ENCODE results near the gene AGXT. TPM values are rescaled to one million over a fixed set of nuclear protein-coding genes. Genes with fewer than 3 reads are reported as not detected.

Gene AGXT
- total and polyA plus RNA-seq, 12 donors = 0.09 TPM; not detected in 11

GRCh38 chr2:240856151-240856980, 12.3 kb upstream of the AGXT start:
- DNase-seq (no peak), ATAC-seq (peak in 1 of 8 donors; percentile 19)
- peaks cover 0 to 15% (median 0%) of the 10 kb centered on the region in 7 donors for H3K27me3 ChIP-seq
- H3K27ac ChIP-seq = no peak overlapping the region
- peaks cover 0 to 2% (median 0%) of the 10 kb centered on the region in 9 donors for H3K4me1 ChIP-seq
- no peaks in the 10 kb centered on the region for H3K36me3 ChIP-seq
- intact Hi-C loops (cut with DNase I) = loop anchor here in 7 of 10 donors (10.0 kb wide), 6 partner anchors 128 to 878 kb away; partner anchors contain the start of genes SNED1 (in 3 of the 7) and D2HGDH (in 2 of the 7)
- H3K9me3 ChIP-seq = peaks cover 0 to 12% (median 0%) of the 10 kb centered on the region in 11 donors
- no peak overlapping the region for H3K4me3 ChIP-seq
- WGBS, 2 donors = 72 to 73% methylated on average over 21 of the region's 21 CpGs
- TF ChIP-seq, protein P1, sequence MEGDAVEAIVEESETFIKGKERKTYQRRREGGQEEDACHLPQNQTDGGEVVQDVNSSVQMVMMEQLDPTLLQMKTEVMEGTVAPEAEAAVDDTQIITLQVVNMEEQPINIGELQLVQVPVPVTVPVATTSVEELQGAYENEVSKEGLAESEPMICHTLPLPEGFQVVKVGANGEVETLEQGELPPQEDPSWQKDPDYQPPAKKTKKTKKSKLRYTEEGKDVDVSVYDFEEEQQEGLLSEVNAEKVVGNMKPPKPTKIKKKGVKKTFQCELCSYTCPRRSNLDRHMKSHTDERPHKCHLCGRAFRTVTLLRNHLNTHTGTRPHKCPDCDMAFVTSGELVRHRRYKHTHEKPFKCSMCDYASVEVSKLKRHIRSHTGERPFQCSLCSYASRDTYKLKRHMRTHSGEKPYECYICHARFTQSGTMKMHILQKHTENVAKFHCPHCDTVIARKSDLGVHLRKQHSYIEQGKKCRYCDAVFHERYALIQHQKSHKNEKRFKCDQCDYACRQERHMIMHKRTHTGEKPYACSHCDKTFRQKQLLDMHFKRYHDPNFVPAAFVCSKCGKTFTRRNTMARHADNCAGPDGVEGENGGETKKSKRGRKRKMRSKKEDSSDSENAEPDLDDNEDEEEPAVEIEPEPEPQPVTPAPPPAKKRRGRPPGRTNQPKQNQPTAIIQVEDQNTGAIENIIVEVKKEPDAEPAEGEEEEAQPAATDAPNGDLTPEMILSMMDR (IDR thresholded peaks at IDR 0.05) = peak in 1 of 9 donors; percentile 12

- intact Hi-C loops (cut with DNase I) = loop anchor here in 7 of 10 donors (10.0 kb wide), 6 partner anchors 127 to 877 kb away; partner anchors contain the start of genes SNED1 (in 3 of the 7) and D2HGDH (in 2 of the 7)
These were observed 11.3 kb upstream of the AGXT start for GRCh38 chr2:240857039-240858008.

DNA sequence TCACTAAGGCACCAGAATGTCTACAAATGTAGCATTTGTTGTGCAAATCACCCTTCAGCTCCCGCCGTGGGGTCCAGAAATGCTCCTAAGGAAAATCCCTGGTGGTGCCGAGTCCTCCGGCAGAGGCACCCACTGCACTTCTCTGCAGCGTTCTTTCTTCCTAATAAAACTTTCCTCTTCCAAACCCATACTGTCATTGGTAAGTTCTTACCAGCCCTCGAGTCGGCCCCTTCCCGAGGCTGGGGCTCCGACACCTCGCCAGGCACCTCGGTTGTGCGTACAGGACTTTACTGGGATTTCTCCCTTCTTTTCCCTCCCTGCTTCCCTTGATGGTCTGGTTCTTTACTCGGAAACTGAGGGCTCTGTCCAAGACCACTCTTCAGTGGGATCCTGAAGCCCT, 10.3 kb upstream of the AGXT start:
- no peak overlapping the region for H3K4me3 ChIP-seq
- intact Hi-C loops (cut with DNase I) = loop anchor here in 7 of 10 donors (10.0 kb wide), 6 partner anchors 126 to 876 kb away; partner anchors contain the start of genes SNED1 (in 3 of the 7) and D2HGDH (in 2 of the 7)
- H3K27ac ChIP-seq = no peak overlapping the region
- peaks cover 0 to 10% (median 0%) of the 10 kb centered on the region in 7 donors for H3K27me3 ChIP-seq
- no peaks in the 10 kb centered on the region for H3K36me3 ChIP-seq
- peaks cover 0 to 12% (median 0%) of the 10 kb centered on the region in 11 donors for H3K9me3 ChIP-seq
- TF ChIP-seq, protein P1 (IDR thresholded peaks at IDR 0.05) = no peak
- no peaks in the 10 kb centered on the region for H3K4me1 ChIP-seq
- DNase-seq (no peak), ATAC-seq (no peak)
- 86 to 89% methylated on average over 13 of the region's 13 CpGs for WGBS, 2 donors

More at GRCh38 chr2:240857039-240858008, 11.3 kb upstream of the AGXT start:
- DNase-seq (no peak), ATAC-seq (no peak)
- no peak overlapping the region for H3K27ac ChIP-seq
- WGBS, 2 donors = 85 to 87% methylated on average over 21 of the region's 21 CpGs
- TF ChIP-seq, protein P1 (IDR thresholded peaks at IDR 0.05) = no peak
- peaks cover 0 to 12% (median 0%) of the 10 kb centered on the region in 11 donors for H3K9me3 ChIP-seq
- H3K4me3 ChIP-seq = no peak overlapping the region
- H3K36me3 ChIP-seq = no peaks in the 10 kb centered on the region
- H3K27me3 ChIP-seq = peaks cover 0 to 11% (median 0%) of the 10 kb centered on the region in 7 donors
- no peaks in the 10 kb centered on the region for H3K4me1 ChIP-seq
